H1 (cell line): ENCODE measurements around the gene ATP10D.

Experiments
- CEBPB ChIP-seq: IDR thresholded peaks from 2 replicates; pipeline ENCODE4 v1.6.1; 2012; ENCODE audit warnings: low read depth, low read length
- CREB1 ChIP-seq: IDR thresholded peaks from 2 replicates; pipeline ENCODE4 v1.6.1; 2012; ENCODE audit warnings: inconsistent platforms
- POLR2A ChIP-seq, 2 experiments: IDR thresholded peaks; 1 replicate in 1 of 2; 2 replicates in 1 of 2; pipeline ENCODE4 v1.6.1; 2011; ENCODE audit warnings: low read depth in 2 of 2, low read length in 2 of 2, mild to moderate bottlenecking in 2 of 2; ENCODE audit errors: control extremely low read depth in 1 of 2
- RFX5 ChIP-seq: IDR thresholded peaks from 2 replicates; pipeline ENCODE4 v1.6.1; 2011; ENCODE audit warnings: low read depth, low read length, improper control_type of control experiment, borderline replicate concordance
- SIRT6 ChIP-seq: IDR thresholded peaks from one replicate; pipeline ENCODE4 v1.7.1; 2012; ENCODE audit warnings: low read length, inconsistent platforms
- SP2 ChIP-seq: IDR thresholded peaks from 2 replicates; pipeline ENCODE4 v1.6.1; 2012; ENCODE audit warnings: mild to moderate bottlenecking, low read length, inconsistent platforms
- ZNF274 ChIP-seq: IDR thresholded peaks from 2 replicates; pipeline ENCODE4 v1.7.0; 2012; ENCODE audit warnings: low read length, borderline replicate concordance; ENCODE audit errors: extremely low read depth
- TF ChIP-seq, protein P1 (sequence below), 3 experiments: IDR thresholded peaks; 1 replicate in 2 of 3; 2 replicates in 1 of 3; pipeline versions ENCODE4 v1.5.1 to v1.6.1; 2011; ENCODE audit warnings: low read length in 3 of 3, mild to moderate bottlenecking in 3 of 3, inconsistent platforms in 2 of 3, low read depth in 1 of 3, moderate library complexity in 1 of 3; ENCODE audit not compliant: insufficient read depth in 1 of 3; ENCODE audit errors: control extremely low read depth in 1 of 3
- TF ChIP-seq, protein P2 (sequence below): IDR thresholded peaks from 2 replicates; pipeline ENCODE4 v1.6.1; 2012; ENCODE audit warnings: low read length, inconsistent platforms

DNA sequence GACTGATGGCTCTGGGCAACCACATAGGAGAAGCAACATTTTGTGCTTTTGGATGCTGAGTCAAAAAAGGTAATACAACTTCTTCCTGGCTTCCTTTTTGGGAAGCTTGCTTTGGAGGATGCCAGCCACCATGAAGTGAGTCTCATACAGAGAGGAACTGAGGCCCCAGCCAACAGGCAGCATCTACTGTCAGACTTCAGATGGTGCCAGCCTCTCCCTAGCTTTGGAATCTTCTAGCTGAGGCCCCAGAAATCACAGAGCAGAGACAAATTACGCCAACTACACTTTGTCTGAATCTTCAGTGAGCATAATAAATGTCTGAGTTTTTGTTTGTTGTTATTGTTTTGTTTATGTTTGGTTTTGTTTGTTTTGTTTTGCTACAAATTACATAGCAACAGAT is 136.1 kb downstream of the ATP10D start:
- TF ChIP-seq POLR2A (IDR thresholded peaks at IDR 0.05; ENCODE audit: control extremely low read depth in 1 of 2, low read depth in 2 of 2, low read length in 2 of 2) (no peak), SP2 (no peak), CEBPB (no peak), SIRT6 (no peak), CREB1 (no peak), RFX5 (no peak), ZNF274 (no peak)
- TF ChIP-seq, protein P1, sequence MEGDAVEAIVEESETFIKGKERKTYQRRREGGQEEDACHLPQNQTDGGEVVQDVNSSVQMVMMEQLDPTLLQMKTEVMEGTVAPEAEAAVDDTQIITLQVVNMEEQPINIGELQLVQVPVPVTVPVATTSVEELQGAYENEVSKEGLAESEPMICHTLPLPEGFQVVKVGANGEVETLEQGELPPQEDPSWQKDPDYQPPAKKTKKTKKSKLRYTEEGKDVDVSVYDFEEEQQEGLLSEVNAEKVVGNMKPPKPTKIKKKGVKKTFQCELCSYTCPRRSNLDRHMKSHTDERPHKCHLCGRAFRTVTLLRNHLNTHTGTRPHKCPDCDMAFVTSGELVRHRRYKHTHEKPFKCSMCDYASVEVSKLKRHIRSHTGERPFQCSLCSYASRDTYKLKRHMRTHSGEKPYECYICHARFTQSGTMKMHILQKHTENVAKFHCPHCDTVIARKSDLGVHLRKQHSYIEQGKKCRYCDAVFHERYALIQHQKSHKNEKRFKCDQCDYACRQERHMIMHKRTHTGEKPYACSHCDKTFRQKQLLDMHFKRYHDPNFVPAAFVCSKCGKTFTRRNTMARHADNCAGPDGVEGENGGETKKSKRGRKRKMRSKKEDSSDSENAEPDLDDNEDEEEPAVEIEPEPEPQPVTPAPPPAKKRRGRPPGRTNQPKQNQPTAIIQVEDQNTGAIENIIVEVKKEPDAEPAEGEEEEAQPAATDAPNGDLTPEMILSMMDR (IDR thresholded peaks at IDR 0.05; ENCODE audit: control extremely low read depth in 1 of 3, insufficient read depth in 1 of 3, low read depth in 1 of 3, low read length in 3 of 3) = no peak
- TF ChIP-seq, protein P2, sequence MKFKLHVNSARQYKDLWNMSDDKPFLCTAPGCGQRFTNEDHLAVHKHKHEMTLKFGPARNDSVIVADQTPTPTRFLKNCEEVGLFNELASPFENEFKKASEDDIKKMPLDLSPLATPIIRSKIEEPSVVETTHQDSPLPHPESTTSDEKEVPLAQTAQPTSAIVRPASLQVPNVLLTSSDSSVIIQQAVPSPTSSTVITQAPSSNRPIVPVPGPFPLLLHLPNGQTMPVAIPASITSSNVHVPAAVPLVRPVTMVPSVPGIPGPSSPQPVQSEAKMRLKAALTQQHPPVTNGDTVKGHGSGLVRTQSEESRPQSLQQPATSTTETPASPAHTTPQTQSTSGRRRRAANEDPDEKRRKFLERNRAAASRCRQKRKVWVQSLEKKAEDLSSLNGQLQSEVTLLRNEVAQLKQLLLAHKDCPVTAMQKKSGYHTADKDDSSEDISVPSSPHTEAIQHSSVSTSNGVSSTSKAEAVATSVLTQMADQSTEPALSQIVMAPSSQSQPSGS = no peak
